GM23338 (cell line): Measurements from ENCODE around the gene EHBP1L1. TPM values are rescaled to one million over a fixed set of nuclear protein-coding genes. Genes with fewer than 3 reads are reported as not detected.
A peak's percentile ranks its signal among the peaks of the same experiment; 100 is the strongest.

Experiments
- ATAC-seq: fragments of 200-7000 bp; cut with Tn5 transposase; 3 replicates; pipeline ENCODE4 v1.9.1; 2020
- DNase-seq: peaks from one replicate; pipeline ENCODE4 v3.0.0-alpha.2; 2015; ENCODE audit warnings: low spot score
- H2AFZ ChIP-seq: fragments of 200-600 bp; sonication (generic); 2 replicates; pipeline ENCODE4 v1.8.0; 2016; ENCODE audit warnings: antibody characterized with exemption, mild to moderate bottlenecking, moderate library complexity
- H3F3A ChIP-seq: fragments of 200-600 bp; sonication (generic); replicated peaks from 2 replicates; pipeline ENCODE4 v1.8.0; 2017; ENCODE audit warnings: antibody characterized with exemption, mixed run types, low read depth
- H3K27ac ChIP-seq: fragments of 200-600 bp; sonication (generic); 2 replicates; pipeline ENCODE4 v1.6.1; 2016; ENCODE audit warnings: low read depth
- H3K27me3 ChIP-seq: fragments of 200-600 bp; sonication (generic); 2 replicates; pipeline ENCODE4 v1.8.0; 2016; ENCODE audit warnings: mild to moderate bottlenecking, mixed run types, moderate library complexity; ENCODE audit not compliant: insufficient read depth
- H3K36me3 ChIP-seq: fragments of 200-600 bp; sonication (generic); 2 replicates; pipeline ENCODE4 v1.8.0; 2016; ENCODE audit warnings: mild to moderate bottlenecking; ENCODE audit not compliant: insufficient read depth
- H3K4me1 ChIP-seq: fragments of 200-600 bp; sonication (generic); 2 replicates; pipeline ENCODE4 v1.8.0; 2016; ENCODE audit warnings: mild to moderate bottlenecking, moderate library complexity; ENCODE audit not compliant: insufficient read depth
- H3K4me2 ChIP-seq: fragments of 200-600 bp; sonication (generic); 2 replicates; pipeline ENCODE4 v1.7.1; 2017; ENCODE audit warnings: mixed run types
- H3K4me3 ChIP-seq: fragments of 200-600 bp; sonication (generic); 2 replicates; pipeline ENCODE4 v1.6.1; 2016; ENCODE audit warnings: mixed run types
- H3K79me2 ChIP-seq: fragments of 200-600 bp; sonication (generic); replicated peaks from 2 replicates; pipeline ENCODE4 v1.8.0; 2017; ENCODE audit warnings: mild to moderate bottlenecking; ENCODE audit not compliant: insufficient read depth
- H3K9me2 ChIP-seq: fragments of 200-600 bp; sonication (generic); 2 replicates; pipeline ENCODE4 v1.8.0; 2017; ENCODE audit not compliant: insufficient read depth
- H4K20me1 ChIP-seq: fragments of 200-600 bp; sonication (generic); replicated peaks from 2 replicates; pipeline ENCODE4 v1.8.0; 2017; ENCODE audit warnings: mild to moderate bottlenecking; ENCODE audit not compliant: insufficient read depth
- H3K27ac Mint-ChIP-seq: 2 replicates; pipeline ENCODE4 v1.8.0; 2020; ENCODE audit warnings: inconsistent platforms, mild to moderate bottlenecking, moderate library complexity, mixed read lengths
- H3K27me3 Mint-ChIP-seq: 3 replicates; pipeline ENCODE4 v1.8.0; 2022; ENCODE audit warnings: low read depth, mild to moderate bottlenecking, moderate library complexity, mixed read lengths, inconsistent platforms; ENCODE audit not compliant: insufficient read depth, poor library complexity
- H3K36me3 Mint-ChIP-seq: 3 replicates; pipeline ENCODE4 v1.8.0; 2021; ENCODE audit warnings: low read depth, mild to moderate bottlenecking, inconsistent platforms, moderate library complexity, mixed read lengths
- H3K4me1 Mint-ChIP-seq: 3 replicates; pipeline ENCODE4 v1.8.0; 2020; ENCODE audit warnings: mild to moderate bottlenecking, inconsistent platforms, mixed read lengths
- H3K4me3 Mint-ChIP-seq: 3 replicates; pipeline ENCODE4 v1.8.0; 2021; ENCODE audit warnings: moderate library complexity, mild to moderate bottlenecking, inconsistent platforms, mixed read lengths
- H3K9me3 Mint-ChIP-seq: 3 replicates; pipeline ENCODE4 v1.8.0; 2020; ENCODE audit warnings: moderate library complexity, mild to moderate bottlenecking, inconsistent platforms, mixed read lengths
- CREB1 ChIP-seq: fragments of 250-450 bp; sonication (Bioruptor Pico); IDR thresholded peaks from 2 replicates; pipeline ENCODE4 v1.5.0; 2020; ENCODE audit warnings: low read depth, mild to moderate bottlenecking, moderate library complexity
- CTCF ChIP-seq, 2 experiments: fragments of 200-600 bp in 1 of 2; sonication (generic) in 1 of 2; conservative IDR thresholded peaks; 2 replicates each; pipeline versions ENCODE4 v1.5.1 to v1.6.1; 2016 to 2017; ENCODE audit warnings: antibody characterized with exemption in 2 of 2, low read depth in 2 of 2, mild to moderate bottlenecking in 2 of 2, moderate library complexity in 1 of 2
- JUNB ChIP-seq: IDR thresholded peaks from one replicate; pipeline ENCODE4 v1.6.1; 2016; ENCODE audit warnings: antibody characterized with exemption; ENCODE audit not compliant: unreplicated experiment
- NANOG ChIP-seq: IDR thresholded peaks from 2 replicates; pipeline ENCODE4 v1.6.1; 2016; ENCODE audit warnings: antibody characterized with exemption, borderline replicate concordance
- POLR2AphosphoS5 ChIP-seq: IDR thresholded peaks from 2 replicates; pipeline ENCODE4 v1.6.1; 2016; ENCODE audit warnings: antibody characterized with exemption, low read depth
- ZNF331 ChIP-seq: fragments of 250-450 bp; sonication (Bioruptor Pico); IDR thresholded peaks from 2 replicates; pipeline ENCODE4 v1.5.0; 2020; ENCODE audit warnings: low read depth, mild to moderate bottlenecking, moderate library complexity
- polyA plus RNA-seq: library from polyadenylated mRNA; unstranded; fragments of >200 nt; fragmentation: Nextera tagmentation; extraction: Ambion mirVana; gene quantifications from 2 replicates; pipeline ENCODE4 v1.2.1, GENCODE V29; 2016
- total RNA-seq: library from RNA; depleted of rRNA; stranded (reverse); fragments of >200 nt; shearing (Covaris generic); gene quantifications from 2 replicates; pipeline ENCODE4 v1.2.3, GENCODE V29; 2014
- TF ChIP-seq, protein P1 (sequence below): fragments of 250-450 bp; sonication (Bioruptor Pico); IDR thresholded peaks from 2 replicates; pipeline ENCODE4 v1.5.0; 2020; ENCODE audit warnings: mild to moderate bottlenecking, moderate library complexity
- TF ChIP-seq, protein P2 (sequence below): IDR thresholded peaks from 2 replicates; pipeline ENCODE4 v1.6.1; 2016; ENCODE audit warnings: antibody characterized with exemption

The EHBP1L1 gene
- total and polyA plus RNA-seq, 2 experiments from 2014 or later: 2.9 to 10.9 TPM

GRCh38 chr11:65615229-65615949 is 39.5 kb downstream of the EHBP1L1 start, which contains the start of gene PCNX3:
Gene PCNX3 (plus strand): TSS chr11:65615776. CDS start chr11:65616312, 536 bp downstream.
- peak; percentile 44 for TF ChIP-seq POLR2AphosphoS5
- TF ChIP-seq CREB1 (CRISPR knock-in tag): peak; percentile 95
- TF ChIP-seq, protein P1, sequence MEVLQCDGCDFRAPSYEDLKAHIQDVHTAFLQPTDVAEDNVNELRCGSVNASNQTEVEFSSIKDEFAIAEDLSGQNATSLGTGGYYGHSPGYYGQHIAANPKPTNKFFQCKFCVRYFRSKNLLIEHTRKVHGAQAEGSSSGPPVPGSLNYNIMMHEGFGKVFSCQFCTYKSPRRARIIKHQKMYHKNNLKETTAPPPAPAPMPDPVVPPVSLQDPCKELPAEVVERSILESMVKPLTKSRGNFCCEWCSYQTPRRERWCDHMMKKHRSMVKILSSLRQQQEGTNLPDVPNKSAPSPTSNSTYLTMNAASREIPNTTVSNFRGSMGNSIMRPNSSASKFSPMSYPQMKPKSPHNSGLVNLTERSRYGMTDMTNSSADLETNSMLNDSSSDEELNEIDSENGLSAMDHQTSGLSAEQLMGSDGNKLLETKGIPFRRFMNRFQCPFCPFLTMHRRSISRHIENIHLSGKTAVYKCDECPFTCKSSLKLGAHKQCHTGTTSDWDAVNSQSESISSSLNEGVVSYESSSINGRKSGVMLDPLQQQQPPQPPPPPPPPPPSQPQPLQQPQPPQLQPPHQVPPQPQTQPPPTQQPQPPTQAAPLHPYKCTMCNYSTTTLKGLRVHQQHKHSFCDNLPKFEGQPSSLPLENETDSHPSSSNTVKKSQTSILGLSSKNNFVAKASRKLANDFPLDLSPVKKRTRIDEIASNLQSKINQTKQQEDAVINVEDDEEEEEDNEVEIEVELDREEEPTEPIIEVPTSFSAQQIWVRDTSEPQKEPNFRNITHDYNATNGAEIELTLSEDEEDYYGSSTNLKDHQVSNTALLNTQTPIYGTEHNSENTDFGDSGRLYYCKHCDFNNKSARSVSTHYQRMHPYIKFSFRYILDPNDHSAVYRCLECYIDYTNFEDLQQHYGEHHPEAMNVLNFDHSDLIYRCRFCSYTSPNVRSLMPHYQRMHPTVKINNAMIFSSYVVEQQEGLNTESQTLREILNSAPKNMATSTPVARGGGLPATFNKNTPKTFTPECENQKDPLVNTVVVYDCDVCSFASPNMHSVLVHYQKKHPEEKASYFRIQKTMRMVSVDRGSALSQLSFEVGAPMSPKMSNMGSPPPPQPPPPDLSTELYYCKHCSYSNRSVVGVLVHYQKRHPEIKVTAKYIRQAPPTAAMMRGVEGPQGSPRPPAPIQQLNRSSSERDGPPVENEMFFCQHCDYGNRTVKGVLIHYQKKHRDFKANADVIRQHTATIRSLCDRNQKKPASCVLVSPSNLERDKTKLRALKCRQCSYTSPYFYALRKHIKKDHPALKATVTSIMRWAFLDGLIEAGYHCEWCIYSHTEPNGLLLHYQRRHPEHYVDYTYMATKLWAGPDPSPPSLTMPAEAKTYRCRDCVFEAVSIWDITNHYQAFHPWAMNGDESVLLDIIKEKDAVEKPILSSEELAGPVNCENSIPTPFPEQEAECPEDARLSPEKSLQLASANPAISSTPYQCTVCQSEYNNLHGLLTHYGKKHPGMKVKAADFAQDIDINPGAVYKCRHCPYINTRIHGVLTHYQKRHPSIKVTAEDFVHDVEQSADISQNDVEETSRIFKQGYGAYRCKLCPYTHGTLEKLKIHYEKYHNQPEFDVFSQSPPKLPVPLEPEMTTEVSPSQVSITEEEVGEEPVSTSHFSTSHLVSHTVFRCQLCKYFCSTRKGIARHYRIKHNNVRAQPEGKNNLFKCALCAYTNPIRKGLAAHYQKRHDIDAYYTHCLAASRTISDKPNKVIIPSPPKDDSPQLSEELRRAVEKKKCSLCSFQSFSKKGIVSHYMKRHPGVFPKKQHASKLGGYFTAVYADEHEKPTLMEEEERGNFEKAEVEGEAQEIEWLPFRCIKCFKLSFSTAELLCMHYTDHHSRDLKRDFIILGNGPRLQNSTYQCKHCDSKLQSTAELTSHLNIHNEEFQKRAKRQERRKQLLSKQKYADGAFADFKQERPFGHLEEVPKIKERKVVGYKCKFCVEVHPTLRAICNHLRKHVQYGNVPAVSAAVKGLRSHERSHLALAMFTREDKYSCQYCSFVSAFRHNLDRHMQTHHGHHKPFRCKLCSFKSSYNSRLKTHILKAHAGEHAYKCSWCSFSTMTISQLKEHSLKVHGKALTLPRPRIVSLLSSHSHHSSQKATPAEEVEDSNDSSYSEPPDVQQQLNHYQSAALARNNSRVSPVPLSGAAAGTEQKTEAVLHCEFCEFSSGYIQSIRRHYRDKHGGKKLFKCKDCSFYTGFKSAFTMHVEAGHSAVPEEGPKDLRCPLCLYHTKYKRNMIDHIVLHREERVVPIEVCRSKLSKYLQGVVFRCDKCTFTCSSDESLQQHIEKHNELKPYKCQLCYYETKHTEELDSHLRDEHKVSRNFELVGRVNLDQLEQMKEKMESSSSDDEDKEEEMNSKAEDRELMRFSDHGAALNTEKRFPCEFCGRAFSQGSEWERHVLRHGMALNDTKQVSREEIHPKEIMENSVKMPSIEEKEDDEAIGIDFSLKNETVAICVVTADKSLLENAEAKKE (CRISPR knock-in tag): no peak
- no peak for TF ChIP-seq ZNF331 (CRISPR knock-in tag)
- TF ChIP-seq JUNB: no peak
- TF ChIP-seq NANOG: 0 out of 2 replicates have a peak, but pooled peaks have one; percentile 18
- TF ChIP-seq, protein P2, sequence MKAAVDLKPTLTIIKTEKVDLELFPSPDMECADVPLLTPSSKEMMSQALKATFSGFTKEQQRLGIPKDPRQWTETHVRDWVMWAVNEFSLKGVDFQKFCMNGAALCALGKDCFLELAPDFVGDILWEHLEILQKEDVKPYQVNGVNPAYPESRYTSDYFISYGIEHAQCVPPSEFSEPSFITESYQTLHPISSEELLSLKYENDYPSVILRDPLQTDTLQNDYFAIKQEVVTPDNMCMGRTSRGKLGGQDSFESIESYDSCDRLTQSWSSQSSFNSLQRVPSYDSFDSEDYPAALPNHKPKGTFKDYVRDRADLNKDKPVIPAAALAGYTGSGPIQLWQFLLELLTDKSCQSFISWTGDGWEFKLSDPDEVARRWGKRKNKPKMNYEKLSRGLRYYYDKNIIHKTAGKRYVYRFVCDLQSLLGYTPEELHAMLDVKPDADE: peak; percentile 96
- TF ChIP-seq CTCF (conservative IDR thresholded peaks at IDR 0.05; ENCODE audit: low read depth in 2 of 2): no peak
- no peaks in the 10 kb centered on the region for H3K9me2 ChIP-seq
- no peaks in the 10 kb centered on the region; the same call in 1 of the 2 replicates for H3K36me3 ChIP-seq
- H3K27me3 Mint-ChIP-seq: peaks cover 26% of the 10 kb centered on the region
- peak within 1 kb of the TSS; percentile 59 for H3K4me3 ChIP-seq
- H3K79me2 ChIP-seq: peaks cover 28% of the 10 kb centered on the region
- no peak within 1 kb of the TSS for H2AFZ ChIP-seq
- peaks cover 14% of the 10 kb centered on the region; the same call in 1 of the 2 replicates for H3K4me1 ChIP-seq
- H3K4me3 Mint-ChIP-seq: peak within 1 kb of the TSS; percentile 94
- peaks cover 10% of the 10 kb centered on the region for H3F3A ChIP-seq
- peaks cover 14% of the 10 kb centered on the region for H4K20me1 ChIP-seq
- H3K4me2 ChIP-seq: peak within 1 kb of the TSS; percentile 97
- no peaks in the 10 kb centered on the region; the same call in 2 of the 3 replicates for H3K9me3 Mint-ChIP-seq
- DNase-seq (peak; percentile 100), ATAC-seq (peak; percentile 76)
- H3K27ac ChIP-seq: peak within 1 kb of the TSS; percentile 74
- peaks cover 16% of the 10 kb centered on the region for H3K4me1 Mint-ChIP-seq
- peak within 1 kb of the TSS; percentile 98 for H3K27ac Mint-ChIP-seq
- H3K27me3 ChIP-seq: no peaks in the 10 kb centered on the region
- H3K36me3 Mint-ChIP-seq: peaks cover 22% of the 10 kb centered on the region
